Small intestine (tissue), 7 donors: ENCODE data around the gene PLAA. TPM values are rescaled to one million over a fixed set of nuclear protein-coding genes. Genes with fewer than 3 reads are reported as not detected.

Source experiments
- DNase-seq, 2 donors: peaks; one replicate each; pipeline versions ENCODE4 v3.0.0 to v3.0.0-alpha.2; 2013
- FAIRE-seq: peaks from 2 replicates; lab custom pipeline; 2012; peaks lifted over from hg19 to GRCh38; lab: Jason Lieb, UNC
- H3K27ac ChIP-seq, 3 donors: one replicate each; pipeline ENCODE4 v1.5.1; 2013; ENCODE audit warnings: low read length in 2 of 3, mild to moderate bottlenecking in 2 of 3, control low read depth in 1 of 3, inconsistent platforms in 1 of 3, low read depth in 1 of 3, moderate library complexity in 1 of 3
- H3K27me3 ChIP-seq, 3 donors: one replicate each; pipeline ENCODE4 v1.6.1; 2013; ENCODE audit warnings: low read length in 3 of 3, inconsistent platforms in 1 of 3; ENCODE audit not compliant: control insufficient read depth in 3 of 3, insufficient read depth in 3 of 3
- H3K36me3 ChIP-seq, 3 donors: one replicate each; pipeline ENCODE4 v1.6.1; 2013; ENCODE audit warnings: low read length in 3 of 3, inconsistent platforms in 1 of 3, low read depth in 1 of 3, mild to moderate bottlenecking in 1 of 3, moderate library complexity in 1 of 3; ENCODE audit not compliant: control insufficient read depth in 3 of 3, insufficient read depth in 2 of 3
- H3K4me1 ChIP-seq, 3 donors: one replicate each; pipeline ENCODE4 v1.6.1; 2013; ENCODE audit warnings: low read length in 2 of 3, inconsistent platforms in 1 of 3, low read depth in 1 of 3, mild to moderate bottlenecking in 1 of 3, moderate library complexity in 1 of 3; ENCODE audit not compliant: control insufficient read depth in 3 of 3, insufficient read depth in 2 of 3
- H3K4me3 ChIP-seq, 3 donors: one replicate each; pipeline ENCODE4 v1.5.1; 2013; ENCODE audit warnings: low read length in 3 of 3, control low read depth in 1 of 3, inconsistent platforms in 1 of 3, low read depth in 1 of 3, mild to moderate bottlenecking in 1 of 3, moderate library complexity in 1 of 3
- H3K9me3 ChIP-seq, 2 donors: one replicate each; pipeline ENCODE4 v1.6.1; 2013; ENCODE audit warnings: low read depth in 1 of 2, low read length in 1 of 2; ENCODE audit not compliant: control insufficient read depth in 2 of 2, insufficient read depth in 1 of 2
- WGBS, 3 donors: extraction: QIAGEN DNeasy Blood & Tissue Kit; methylation state at CpG; one replicate each; pipeline ENCODE4 v1.1.7; 2013; 5-methylcytosine and 5-hydroxymethylcytosine counted together
- polyA plus RNA-seq, 4 donors: library from polyadenylated mRNA; stranded (reverse) in 3 of 4; unstranded in 1 of 4; fragments of 200-250 nt in 3 of 4; fragments of 120-200 nt in 1 of 4; gene quantifications; one replicate each; pipeline versions ENCODE4 v1.2.1 to v1.2.3, GENCODE V29; 2013
- donor health status: healthy with polysubstance abuse.
- donor health status: control.
- donor health status: control.
- donor health status: Bipolar disorder and iron deficiency.
- donor health status: healthy.

Gene PLAA
- polyA plus RNA-seq, 4 donors, result 10.1 to 23.7 (median 12.4) TPM

DNA sequence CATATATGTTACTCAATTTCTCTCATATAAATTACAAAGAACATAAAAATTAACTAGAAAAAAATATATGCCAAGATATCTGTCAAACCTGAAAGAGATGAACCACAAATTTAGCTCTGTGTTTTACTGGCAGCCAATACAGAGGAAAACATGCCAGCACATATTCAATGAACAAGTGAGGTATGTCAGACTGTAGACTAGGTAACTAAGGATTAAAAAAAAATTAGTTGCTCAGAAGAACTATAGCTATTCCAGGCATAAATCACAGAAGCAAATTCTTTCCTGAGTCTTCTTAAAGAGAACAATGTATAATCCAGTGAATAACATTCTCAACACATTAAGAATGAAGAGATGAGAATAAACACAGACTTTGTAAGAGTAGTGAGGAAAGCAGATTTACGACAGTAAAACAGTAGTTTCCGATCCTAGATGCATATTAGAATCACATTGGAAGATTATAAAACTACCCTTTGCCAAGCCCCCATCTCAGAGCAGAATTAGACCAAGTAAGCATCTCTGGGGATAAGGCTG lies 33.8 kb downstream of the PLAA start:
- H3K36me3 ChIP-seq, result peaks cover 5 to 13% (median 8%) of the 10 kb centered on the region in 3 donors
- FAIRE-seq, result no peak

DNA sequence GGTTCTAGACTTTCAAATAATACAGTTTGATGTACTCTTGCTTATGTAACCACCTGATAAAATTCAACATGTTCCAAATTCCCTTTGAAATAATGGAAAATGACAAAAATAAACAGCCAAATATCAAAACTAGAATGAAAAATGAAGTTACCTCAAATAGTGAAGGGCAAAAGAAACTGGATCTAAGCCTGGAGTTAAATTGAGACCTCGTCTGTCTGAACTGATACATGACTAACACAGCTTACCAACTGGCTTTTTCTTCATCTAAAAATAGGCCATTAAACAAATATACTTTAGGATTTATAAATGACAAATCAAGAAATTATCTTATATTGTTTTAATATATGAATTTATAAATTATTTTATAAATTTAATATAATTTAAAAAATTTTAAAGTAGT lies 42.4 kb downstream of the PLAA start:
- DNase-seq (no peak), FAIRE-seq (no peak)
- Histone ChIP-seq H3K4me3 (no peak overlapping the region), H3K36me3 (peaks cover 3 to 18% (median 6%) of the 10 kb centered on the region in 3 donors), H3K27ac (no peak overlapping the region), H3K4me1 (no peaks in the 10 kb centered on the region), H3K27me3 (no peaks in the 10 kb centered on the region), H3K9me3 (no peaks in the 10 kb centered on the region)
- WGBS, 3 donors, result 78 to 90% (median 83%) methylated on average over 1 of the region's 1 CpG

More for the DNA sequence above, 33.8 kb downstream of the PLAA start:
- no peak for DNase-seq
- Histone ChIP-seq H3K9me3 (no peaks in the 10 kb centered on the region), H3K27me3 (no peaks in the 10 kb centered on the region), H3K4me1 (no peaks in the 10 kb centered on the region), H3K27ac (no peak overlapping the region), H3K4me3 (no peak overlapping the region)
- WGBS, 3 donors, result 97 to 100% (median 99%) methylated on average over 2 of the region's 2 CpGs

DNA sequence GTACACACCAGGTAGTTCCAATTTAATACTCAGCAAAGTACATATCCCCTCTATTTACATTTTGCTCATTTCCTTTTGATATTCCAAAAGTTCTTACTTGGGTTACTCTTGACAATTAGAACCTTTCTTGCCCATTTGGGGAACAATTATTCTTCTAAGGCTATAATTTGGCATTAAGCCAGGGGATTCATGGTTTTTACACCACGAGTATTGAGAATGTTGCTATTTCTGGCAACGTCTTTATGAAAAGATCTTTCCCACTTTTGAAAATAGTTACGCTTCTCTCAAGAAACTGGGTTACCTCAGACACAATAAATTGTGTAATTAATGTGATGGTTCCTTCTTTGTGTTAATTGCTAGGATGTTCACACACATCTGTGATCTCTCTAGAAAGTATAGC lies 43.0 kb downstream of the PLAA start:
- WGBS, 3 donors, result 64 to 80% (median 78%) methylated on average over 3 of the region's 3 CpGs
- Histone ChIP-seq H3K9me3 (no peaks in the 10 kb centered on the region), H3K36me3 (peaks cover 3 to 18% (median 6%) of the 10 kb centered on the region in 3 donors), H3K4me3 (no peak overlapping the region), H3K4me1 (no peaks in the 10 kb centered on the region), H3K27ac (no peak overlapping the region), H3K27me3 (no peaks in the 10 kb centered on the region)
- FAIRE-seq (no peak), DNase-seq (no peak)

DNA sequence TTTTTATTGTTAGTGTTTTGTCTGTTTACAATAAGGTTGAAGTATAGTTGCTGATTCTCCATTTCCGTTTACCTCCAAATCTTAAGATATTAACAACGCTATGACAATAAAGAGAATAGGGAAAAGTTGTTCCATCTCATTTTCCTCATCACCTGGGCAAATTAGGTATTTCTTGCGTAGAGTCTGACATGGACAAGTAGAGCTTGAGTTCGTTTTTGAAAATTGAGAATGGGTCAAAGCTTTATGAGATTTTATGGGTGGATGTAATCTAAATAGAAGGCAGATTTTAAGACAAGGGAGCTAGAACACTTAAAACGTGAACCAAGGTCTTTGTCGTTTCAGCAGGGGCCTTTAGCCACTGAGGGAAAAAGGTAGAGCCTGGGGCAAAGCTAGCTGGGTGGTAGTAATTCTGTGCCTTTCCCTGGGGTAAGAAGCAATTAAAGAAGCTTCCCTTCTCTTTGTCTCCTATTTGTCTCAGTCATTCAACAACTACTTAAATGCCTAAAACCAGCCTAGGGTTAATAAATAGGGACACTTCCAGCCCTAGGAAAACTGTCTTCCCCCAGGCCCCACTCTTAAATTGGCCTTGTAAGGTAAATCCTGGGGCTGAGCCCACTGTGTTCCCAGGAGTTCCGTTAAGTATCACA lies 53.9 kb downstream of the PLAA start:
- WGBS, 3 donors, result 10 to 20% (median 12%) methylated on average over 7 of the region's 7 CpGs
- Histone ChIP-seq H3K27ac (peak overlapping the region; percentile 95 to 100 (median 97)), H3K4me1 (peaks cover 0 to 6% (median 5%) of the 10 kb centered on the region in 3 donors), H3K36me3 (peaks cover 0 to 9% (median 0%) of the 10 kb centered on the region in 3 donors), H3K27me3 (no peaks in the 10 kb centered on the region), H3K4me3 (peak overlapping the region in 2 of 3 donors; percentile 71 to 74), H3K9me3 (peaks cover 0 to 12% of the 10 kb centered on the region in 2 donors)
- DNase-seq (no peak), FAIRE-seq (no peak)

DNA sequence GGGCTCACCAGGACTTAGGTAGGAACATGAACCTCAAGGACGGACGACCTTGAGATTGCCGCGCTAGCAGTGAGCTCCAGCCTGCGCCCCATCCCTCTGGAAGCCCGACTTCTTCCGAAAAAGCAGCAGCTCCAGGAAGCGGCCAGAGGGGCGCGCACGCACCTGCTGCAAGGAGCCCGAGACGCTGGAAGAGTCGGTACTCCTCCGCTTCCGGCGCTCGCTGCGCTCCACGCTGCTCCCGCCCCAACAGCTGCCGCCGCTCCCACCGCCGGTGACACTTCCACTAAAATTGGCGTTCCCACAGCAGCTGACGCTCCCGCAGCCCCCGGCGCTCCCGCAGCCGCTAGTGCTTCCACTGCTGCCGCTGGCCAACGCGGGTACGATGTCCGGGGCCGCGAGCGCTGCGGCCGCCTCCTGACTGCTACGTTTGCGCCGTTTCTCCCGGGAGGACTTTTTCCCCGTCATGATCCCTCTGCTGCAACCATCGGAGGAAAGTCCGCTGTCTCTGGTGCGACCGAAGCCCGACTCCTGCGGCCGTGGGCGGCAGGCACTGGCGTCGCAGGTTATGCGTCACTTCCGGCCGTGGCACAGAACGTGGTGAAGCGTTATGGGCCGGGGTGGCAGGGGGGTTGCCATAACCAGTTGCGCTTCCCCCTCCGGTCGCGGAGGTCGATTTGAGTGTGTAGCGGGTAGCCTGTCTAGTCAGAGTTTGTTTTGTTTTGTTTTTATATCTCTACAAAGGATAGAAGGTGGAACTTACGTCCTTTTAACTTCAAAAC lies 54.6 kb downstream of the PLAA start, which contains the start of gene CAAP1:
TSS of gene CAAP1 (minus strand) at position 552 of the 779 bp plus-strand sequence. CDS start at position 465, 87 bp downstream.
- H3K4me3 ChIP-seq, result peak within 1 kb of the TSS; percentile 71 to 91 (median 74)
- 0% methylated on average over 66 to 70 of the region's 70 CpGs for WGBS, 3 donors
- peaks cover 0 to 9% (median 0%) of the 10 kb centered on the region in 3 donors for H3K36me3 ChIP-seq
- H3K9me3 ChIP-seq, result peaks cover 0 to 12% of the 10 kb centered on the region in 2 donors
- H3K27ac ChIP-seq, result peak within 1 kb of the TSS; percentile 95 to 100 (median 97)
- DNase-seq (peak; percentile 93 to 97), FAIRE-seq (no peak)
- H3K27me3 ChIP-seq, result no peaks in the 10 kb centered on the region
- peaks cover 0 to 6% (median 5%) of the 10 kb centered on the region in 3 donors for H3K4me1 ChIP-seq

DNA sequence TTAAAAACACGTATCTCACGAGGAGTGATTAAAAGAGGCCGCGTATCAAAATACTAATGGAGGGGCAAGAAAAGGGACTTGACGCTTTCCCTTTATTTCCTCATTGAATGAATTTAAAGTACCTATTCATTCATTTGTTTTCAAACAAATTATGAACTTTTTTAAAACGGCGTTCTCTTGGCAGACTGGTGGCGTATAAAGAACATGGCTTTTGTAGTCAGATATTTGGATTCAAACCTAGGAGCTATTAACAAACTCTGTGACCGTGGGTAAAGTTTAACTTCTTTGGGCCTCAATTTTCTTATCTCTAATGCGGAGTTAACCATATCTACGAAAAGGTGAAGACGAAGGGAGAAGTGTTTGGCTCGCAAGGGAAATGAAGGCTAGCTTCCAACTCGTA lies 55.3 kb downstream of the PLAA start:
- DNase-seq, result peak in 1 of 2 donors; percentile 48
- peaks cover 0 to 6% (median 5%) of the 10 kb centered on the region in 3 donors for H3K4me1 ChIP-seq

DNA sequence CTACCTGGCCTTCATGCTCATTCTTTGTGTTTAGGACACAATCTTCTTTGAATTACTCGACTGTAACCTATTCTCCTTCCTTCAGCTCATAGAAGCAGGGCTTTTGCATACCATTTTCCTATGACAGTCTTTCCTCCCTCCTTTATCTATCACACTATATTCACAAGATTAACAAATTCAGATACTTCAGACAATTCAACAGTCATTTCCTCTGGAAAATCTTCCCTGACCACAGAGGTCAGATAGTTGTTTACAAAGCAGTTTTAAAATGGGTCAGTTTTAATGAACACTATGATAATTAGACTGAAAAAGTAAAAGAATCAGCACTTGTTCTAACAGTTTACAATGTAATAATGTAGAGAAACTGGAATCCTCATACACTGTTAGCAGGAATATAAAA lies 58.8 kb downstream of the PLAA start:
- Histone ChIP-seq H3K4me1 (peaks cover 0 to 5% (median 0%) of the 10 kb centered on the region in 3 donors), H3K27ac (no peak overlapping the region), H3K4me3 (no peak overlapping the region), H3K9me3 (no peaks in the 10 kb centered on the region), H3K27me3 (no peaks in the 10 kb centered on the region), H3K36me3 (peaks cover 0 to 15% (median 1%) of the 10 kb centered on the region in 3 donors)
- 71 to 81% (median 73%) methylated on average over 1 of the region's 1 CpG for WGBS, 3 donors
- FAIRE-seq (no peak), DNase-seq (no peak)

More for the DNA sequence above, 55.3 kb downstream of the PLAA start:
- H3K27ac ChIP-seq, result peak overlapping the region; percentile 95 to 100 (median 97)
- no peaks in the 10 kb centered on the region for H3K27me3 ChIP-seq
- H3K36me3 ChIP-seq, result peaks cover 0 to 13% (median 0%) of the 10 kb centered on the region in 3 donors
- WGBS, 3 donors, result 1% methylated on average over 14 of the region's 14 CpGs
- FAIRE-seq, result no peak
- peaks cover 0 to 12% of the 10 kb centered on the region in 2 donors for H3K9me3 ChIP-seq
- peak overlapping the region; percentile 71 to 91 (median 74) for H3K4me3 ChIP-seq

DNA sequence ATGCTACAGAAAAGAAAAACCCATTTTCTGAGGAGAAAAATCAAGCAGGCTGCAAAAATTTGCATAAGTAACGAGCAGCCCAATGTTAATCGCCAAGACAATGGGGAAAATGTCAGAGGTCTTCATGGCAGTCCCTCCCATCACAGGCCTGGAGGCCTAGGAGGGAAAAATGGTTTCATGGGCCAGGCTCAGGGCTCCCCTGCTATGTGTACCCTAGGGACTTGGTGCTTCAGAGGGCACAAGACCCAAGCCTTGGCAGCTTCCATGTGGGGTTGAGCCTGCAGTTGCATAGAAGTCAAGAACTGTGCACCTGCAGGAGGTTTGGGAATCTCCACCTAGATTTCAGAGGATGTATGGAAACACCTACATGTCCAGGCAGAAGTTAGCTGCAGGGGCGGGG lies 64.9 kb downstream of the PLAA start:
- peaks cover 3 to 36% (median 15%) of the 10 kb centered on the region in 3 donors for H3K36me3 ChIP-seq
- peaks cover 0 to 30% of the 10 kb centered on the region in 2 donors for H3K9me3 ChIP-seq
- 95 to 98% (median 98%) methylated on average over 3 of the region's 3 CpGs for WGBS, 3 donors
- H3K4me1 ChIP-seq, result no peaks in the 10 kb centered on the region
- no peak for FAIRE-seq
- H3K4me3 ChIP-seq, result no peak overlapping the region
- H3K27me3 ChIP-seq, result no peaks in the 10 kb centered on the region
- no peak for DNase-seq
- H3K27ac ChIP-seq, result no peak overlapping the region
